Ovary (tissue), 3 donors: ENCODE data around the gene SUV39H2.
"Not testable (repeated sequence)": the region's sequence is repeated elsewhere in the genome, so short reads cannot be mapped to it uniquely, and the experiment has no call there.

Experiments
- EP300 ChIP-seq: sonication (generic); formaldehyde crosslinking; IDR thresholded peaks from one replicate; pipeline ENCODE4 v1.6.1; 2017; ENCODE audit warnings: antibody characterized with exemption
- TF ChIP-seq, protein P1 (sequence below), 3 donors: fragments of 450-650 bp in 2 of 3; fragments of 200-600 bp in 1 of 3; IDR thresholded peaks; one replicate each; pipeline versions ENCODE4 v1.5.1 to v1.8.0; 2016 to 2022; ENCODE audit warnings: antibody characterized with exemption in 3 of 3, mild to moderate bottlenecking in 1 of 3
- donor health status: DM: no; HTN: no; CAD: no.

DNA sequence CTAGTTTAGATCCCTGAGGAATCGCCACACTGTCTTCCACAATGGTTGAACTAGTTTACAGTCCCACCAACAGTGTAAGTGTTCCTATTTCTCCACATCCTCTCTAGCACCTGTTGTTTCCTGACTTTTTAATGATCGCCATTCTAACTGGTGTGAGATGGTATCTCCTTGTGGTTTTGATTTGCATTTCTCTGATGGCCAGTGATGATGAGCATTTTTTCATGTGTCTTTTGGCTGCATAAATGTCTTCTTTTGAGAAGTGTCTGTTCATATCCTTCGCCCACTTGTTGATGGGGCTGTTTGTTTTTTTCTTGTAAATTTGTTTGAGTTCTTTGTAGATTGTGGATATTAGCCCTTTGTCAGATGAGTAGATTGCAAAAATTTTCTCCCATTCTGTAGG lies 13.8 kb upstream of the SUV39H2 start:
- TF ChIP-seq, protein P1, sequence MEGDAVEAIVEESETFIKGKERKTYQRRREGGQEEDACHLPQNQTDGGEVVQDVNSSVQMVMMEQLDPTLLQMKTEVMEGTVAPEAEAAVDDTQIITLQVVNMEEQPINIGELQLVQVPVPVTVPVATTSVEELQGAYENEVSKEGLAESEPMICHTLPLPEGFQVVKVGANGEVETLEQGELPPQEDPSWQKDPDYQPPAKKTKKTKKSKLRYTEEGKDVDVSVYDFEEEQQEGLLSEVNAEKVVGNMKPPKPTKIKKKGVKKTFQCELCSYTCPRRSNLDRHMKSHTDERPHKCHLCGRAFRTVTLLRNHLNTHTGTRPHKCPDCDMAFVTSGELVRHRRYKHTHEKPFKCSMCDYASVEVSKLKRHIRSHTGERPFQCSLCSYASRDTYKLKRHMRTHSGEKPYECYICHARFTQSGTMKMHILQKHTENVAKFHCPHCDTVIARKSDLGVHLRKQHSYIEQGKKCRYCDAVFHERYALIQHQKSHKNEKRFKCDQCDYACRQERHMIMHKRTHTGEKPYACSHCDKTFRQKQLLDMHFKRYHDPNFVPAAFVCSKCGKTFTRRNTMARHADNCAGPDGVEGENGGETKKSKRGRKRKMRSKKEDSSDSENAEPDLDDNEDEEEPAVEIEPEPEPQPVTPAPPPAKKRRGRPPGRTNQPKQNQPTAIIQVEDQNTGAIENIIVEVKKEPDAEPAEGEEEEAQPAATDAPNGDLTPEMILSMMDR (IDR thresholded peaks at IDR 0.05) = not testable (repeated sequence)
- TF ChIP-seq EP300 = not testable (repeated sequence)
